ENCODE data around the gene C19orf33. TPM values are rescaled to one million over a fixed set of nuclear protein-coding genes. Genes with fewer than 3 reads are reported as not detected.

Gene C19orf33
- total RNA-seq, 1 donor from 2014 or later, result not detected

GRCh38 chr19:38264486-38265212 lies 39.4 kb upstream of the C19orf33 start, which contains the start of gene SPINT2:
TSS of gene SPINT2 (plus strand) at chr19:38264573. CDS start at chr19:38264893, 320 bp downstream.
- no peak within 1 kb of the TSS for H3K27ac Mint-ChIP-seq (ENCODE audit: unreplicated experiment)
- peak; percentile 47 for DNase-seq (ENCODE audit: low read depth, low spot score)
- peak within 1 kb of the TSS; percentile 76 for H3K4me3 Mint-ChIP-seq
- TF ChIP-seq CTCF (conservative IDR thresholded peaks at IDR 0.05), result peak; percentile 18
- H3K4me1 Mint-ChIP-seq, result peaks cover 37% of the 10 kb centered on the region
- no peaks in the 10 kb centered on the region for H3K9me3 Mint-ChIP-seq
- H3K27me3 Mint-ChIP-seq (ENCODE audit: low read depth), result peaks cover 28% of the 10 kb centered on the region
- H3K36me3 Mint-ChIP-seq (ENCODE audit: low read depth), result no peaks in the 10 kb centered on the region

GRCh38 chr19:38265213-38265861 lies 38.7 kb upstream of the C19orf33 start:
- Mint-ChIP-seq H3K27me3 (ENCODE audit: low read depth) (peaks cover 28% of the 10 kb centered on the region), H3K36me3 (ENCODE audit: low read depth) (no peaks in the 10 kb centered on the region), H3K4me1 (peaks cover 42% of the 10 kb centered on the region), H3K9me3 (no peaks in the 10 kb centered on the region), H3K27ac (ENCODE audit: unreplicated experiment) (no peak overlapping the region), H3K4me3 (peak overlapping the region; percentile 76)
- DNase-seq (ENCODE audit: low read depth, low spot score), result no peak
- TF ChIP-seq CTCF (conservative IDR thresholded peaks at IDR 0.05), result peak; percentile 3

GRCh38 chr19:38265921-38266429 lies 38.1 kb upstream of the C19orf33 start:
- peaks cover 47% of the 10 kb centered on the region for H3K4me1 Mint-ChIP-seq
- peaks cover 28% of the 10 kb centered on the region for H3K27me3 Mint-ChIP-seq (ENCODE audit: low read depth)
- no peak for TF ChIP-seq CTCF (conservative IDR thresholded peaks at IDR 0.05)
- H3K36me3 Mint-ChIP-seq (ENCODE audit: low read depth), result no peaks in the 10 kb centered on the region
- no peak overlapping the region for H3K27ac Mint-ChIP-seq (ENCODE audit: unreplicated experiment)
- no peaks in the 10 kb centered on the region for H3K9me3 Mint-ChIP-seq
- peak overlapping the region; percentile 76 for H3K4me3 Mint-ChIP-seq
- no peak for DNase-seq (ENCODE audit: low read depth, low spot score)

GRCh38 chr19:38266981-38267597 lies 37.0 kb upstream of the C19orf33 start:
- H3K9me3 Mint-ChIP-seq, result no peaks in the 10 kb centered on the region
- peaks cover 28% of the 10 kb centered on the region for H3K27me3 Mint-ChIP-seq (ENCODE audit: low read depth)
- TF ChIP-seq CTCF (conservative IDR thresholded peaks at IDR 0.05), result no peak
- peak overlapping the region; percentile 2 for H3K27ac Mint-ChIP-seq (ENCODE audit: unreplicated experiment)
- DNase-seq (ENCODE audit: low read depth, low spot score), result no peak
- H3K4me3 Mint-ChIP-seq, result peak overlapping the region; percentile 54
- H3K36me3 Mint-ChIP-seq (ENCODE audit: low read depth), result no peaks in the 10 kb centered on the region
- H3K4me1 Mint-ChIP-seq, result peaks cover 47% of the 10 kb centered on the region

- no peak for TF ChIP-seq CTCF (conservative IDR thresholded peaks at IDR 0.05)
- no peak for DNase-seq (ENCODE audit: low read depth, low spot score)
- H3K4me1 Mint-ChIP-seq, result peaks cover 46% of the 10 kb centered on the region
- H3K27me3 Mint-ChIP-seq (ENCODE audit: low read depth), result peaks cover 26% of the 10 kb centered on the region
- H3K4me3 Mint-ChIP-seq, result no peak overlapping the region
- no peak overlapping the region for H3K27ac Mint-ChIP-seq (ENCODE audit: unreplicated experiment)
- no peaks in the 10 kb centered on the region for H3K36me3 Mint-ChIP-seq (ENCODE audit: low read depth)
- no peaks in the 10 kb centered on the region for H3K9me3 Mint-ChIP-seq
Observed at GRCh38 chr19:38267761-38268483, 36.1 kb upstream of the C19orf33 start.

All from neural crest cell (in vitro differentiated cells).